KMS-11 (cell line): ENCODE measurements around the gene MRTFA.

ENCODE experiments used
- H2AFZ ChIP-seq: fragments of 200-600 bp; sonication (generic); 2 replicates; pipeline ENCODE4 v1.6.1; 2016; ENCODE audit warnings: antibody characterized with exemption, mixed run types, low read depth
- H3K27ac ChIP-seq: fragments of 200-600 bp; sonication (generic); 2 replicates; pipeline ENCODE4 v1.6.1; 2016; ENCODE audit warnings: mild to moderate bottlenecking, mixed run types
- H3K27me3 ChIP-seq: fragments of 200-600 bp; sonication (generic); 2 replicates; pipeline ENCODE4 v1.6.1; 2017; ENCODE audit warnings: mild to moderate bottlenecking, low read depth, mixed run types, moderate library complexity; ENCODE audit not compliant: insufficient read depth
- H3K36me3 ChIP-seq: fragments of 200-600 bp; sonication (generic); 2 replicates; pipeline ENCODE4 v1.6.1; 2017; ENCODE audit warnings: mild to moderate bottlenecking, mixed run types; ENCODE audit not compliant: insufficient read depth
- H3K4me1 ChIP-seq: fragments of 200-600 bp; sonication (generic); 2 replicates; pipeline ENCODE4 v1.6.1; 2016; ENCODE audit warnings: mild to moderate bottlenecking, low read depth, mixed run types; ENCODE audit not compliant: poor library complexity, severe bottlenecking
- H3K4me2 ChIP-seq: fragments of 200-600 bp; sonication (generic); 2 replicates; pipeline ENCODE4 v1.7.0; 2016; ENCODE audit warnings: mild to moderate bottlenecking, mixed run types
- H3K4me3 ChIP-seq: fragments of 200-600 bp; sonication (generic); IDR thresholded peaks from 2 replicates; pipeline ENCODE4 v1.6.1; 2017; ENCODE audit warnings: low read depth, low read length, mixed read lengths; ENCODE audit not compliant: insufficient read depth
- H3K79me2 ChIP-seq: fragments of 200-600 bp; sonication (generic); 2 replicates; pipeline ENCODE4 v1.6.1; 2016; ENCODE audit warnings: low read depth, mixed run types; ENCODE audit not compliant: insufficient read depth
- H3K9ac ChIP-seq: fragments of 200-600 bp; sonication (generic); 2 replicates; pipeline ENCODE4 v1.6.1; 2016; ENCODE audit warnings: mild to moderate bottlenecking, mixed run types
- H4K20me1 ChIP-seq: fragments of 200-600 bp; sonication (generic); 2 replicates; pipeline ENCODE4 v1.6.1; 2016; ENCODE audit warnings: mild to moderate bottlenecking, mixed run types; ENCODE audit not compliant: insufficient read depth
- CTCF ChIP-seq: fragments of 200-600 bp; sonication (generic); conservative IDR thresholded peaks from 2 replicates; pipeline ENCODE4 v1.6.1; 2017; ENCODE audit warnings: low read depth, mild to moderate bottlenecking, antibody characterized with exemption, low read length, moderate library complexity, mixed read lengths

MRTFA gene

DNA sequence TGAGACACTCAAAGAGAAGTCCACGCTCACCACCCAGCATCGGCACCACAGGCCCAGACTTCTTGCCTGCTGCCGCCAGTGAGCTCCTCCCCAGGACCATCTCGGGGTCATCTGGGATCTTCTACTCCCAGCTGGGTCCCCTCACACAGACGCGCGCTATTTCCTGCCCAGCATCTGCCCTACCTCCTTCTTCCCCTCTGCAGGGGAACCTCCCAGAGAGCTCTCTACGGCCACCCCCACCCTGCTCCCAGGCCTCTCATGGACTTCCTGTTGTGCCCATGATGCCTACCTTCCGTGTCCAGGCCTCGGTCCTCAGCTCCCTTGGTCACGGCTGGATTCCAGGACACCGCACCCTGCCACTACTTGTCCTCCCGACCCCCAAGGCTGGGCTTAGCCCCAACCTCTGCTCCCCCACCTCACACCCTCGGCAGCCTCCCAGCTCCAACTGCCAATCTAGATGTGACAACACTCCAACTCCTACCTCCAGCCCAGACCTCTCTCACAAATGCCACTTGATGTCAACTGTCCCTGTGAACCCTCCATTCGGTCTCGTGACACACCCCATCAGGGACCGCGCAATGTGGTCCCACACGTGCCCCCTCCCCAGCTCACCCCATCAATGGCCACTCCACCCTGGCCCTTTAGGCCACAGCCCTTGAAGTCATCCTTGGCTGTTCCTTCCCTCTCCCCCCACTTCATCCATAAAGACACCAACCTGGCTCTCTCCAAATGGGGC is 220.8 kb downstream of the MRTFA start:
- H4K20me1 ChIP-seq: no peaks in the 10 kb centered on the region
- no peaks in the 10 kb centered on the region for H3K36me3 ChIP-seq
- H3K4me1 ChIP-seq: peaks cover 13% of the 10 kb centered on the region
- H3K4me3 ChIP-seq: no peak overlapping the region
- no peaks in the 10 kb centered on the region for H3K27me3 ChIP-seq
- TF ChIP-seq CTCF: no peak
- H3K27ac ChIP-seq: no peak overlapping the region
- H2AFZ ChIP-seq: no peak overlapping the region
- no peaks in the 10 kb centered on the region for H3K79me2 ChIP-seq
- no peak overlapping the region for H3K4me2 ChIP-seq
- H3K9ac ChIP-seq: no peak overlapping the region

GRCh38 chr22:40414838-40415505 is 221.5 kb downstream of the MRTFA start:
- H3K4me1 ChIP-seq: peaks cover 13% of the 10 kb centered on the region
- H3K4me2 ChIP-seq: no peak overlapping the region
- H2AFZ ChIP-seq: no peak overlapping the region
- no peak overlapping the region for H3K9ac ChIP-seq
- H3K4me3 ChIP-seq: no peak overlapping the region
- no peak overlapping the region for H3K27ac ChIP-seq
- no peak for TF ChIP-seq CTCF
- no peaks in the 10 kb centered on the region for H3K27me3 ChIP-seq
- H3K79me2 ChIP-seq: no peaks in the 10 kb centered on the region
- no peaks in the 10 kb centered on the region for H3K36me3 ChIP-seq
- H4K20me1 ChIP-seq: no peaks in the 10 kb centered on the region

DNA sequence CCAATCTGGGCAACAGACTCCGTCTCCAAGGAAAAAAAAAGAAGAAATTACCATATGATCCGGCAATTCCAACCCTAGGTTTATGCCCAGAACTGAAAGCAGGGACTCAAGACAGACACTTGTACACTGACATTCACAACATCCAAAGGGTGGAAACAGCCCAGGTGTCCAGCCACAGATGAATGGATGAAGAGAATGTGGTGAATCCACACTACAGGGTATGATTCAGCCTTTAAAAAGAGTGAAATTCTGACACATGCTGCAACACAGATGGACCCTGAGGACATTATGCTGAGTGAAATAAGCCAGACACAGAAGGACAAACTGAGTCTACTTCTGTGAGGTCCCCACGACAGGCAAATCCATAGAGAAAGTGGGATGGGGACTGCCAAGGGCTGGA is 222.2 kb downstream of the MRTFA start:
- Histone ChIP-seq H2AFZ (no peak overlapping the region), H3K27me3 (no peaks in the 10 kb centered on the region), H4K20me1 (no peaks in the 10 kb centered on the region), H3K4me3 (no peak overlapping the region), H3K4me2 (no peak overlapping the region), H3K27ac (no peak overlapping the region), H3K36me3 (no peaks in the 10 kb centered on the region), H3K79me2 (no peaks in the 10 kb centered on the region), H3K4me1 (peaks cover 13% of the 10 kb centered on the region), H3K9ac (no peak overlapping the region)
- TF ChIP-seq CTCF: no peak

DNA sequence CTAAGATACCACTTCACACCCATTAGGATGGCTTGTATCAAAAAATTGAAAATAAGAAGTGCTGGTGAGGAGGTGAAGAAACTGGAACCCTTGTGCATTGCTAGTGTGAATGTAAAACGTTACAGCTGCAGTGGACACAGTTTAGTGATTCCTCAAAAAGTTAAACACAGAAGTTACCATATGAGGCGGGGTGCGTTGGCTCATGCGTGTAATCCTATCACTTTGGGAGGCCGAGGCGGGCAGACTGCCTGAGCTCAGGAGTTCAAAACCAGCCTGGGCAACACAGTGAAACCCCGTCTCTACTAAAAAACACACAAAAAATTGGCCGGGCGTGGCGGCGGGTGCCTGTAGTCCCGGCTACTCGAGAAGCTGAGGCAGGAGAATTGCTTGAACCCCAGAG is 222.6 kb downstream of the MRTFA start:
- no peaks in the 10 kb centered on the region for H3K79me2 ChIP-seq
- no peaks in the 10 kb centered on the region for H4K20me1 ChIP-seq
- H3K27me3 ChIP-seq: no peaks in the 10 kb centered on the region
- H3K9ac ChIP-seq: no peak overlapping the region
- no peak for TF ChIP-seq CTCF
- no peak overlapping the region for H3K27ac ChIP-seq
- no peak overlapping the region for H3K4me2 ChIP-seq
- no peak overlapping the region for H2AFZ ChIP-seq
- peaks cover 13% of the 10 kb centered on the region for H3K4me1 ChIP-seq
- no peak overlapping the region for H3K4me3 ChIP-seq
- H3K36me3 ChIP-seq: no peaks in the 10 kb centered on the region
